ENCODE measurements around the gene IDS. TPM values are rescaled to one million over a fixed set of nuclear protein-coding genes. Genes with fewer than 3 reads are reported as not detected.

The IDS gene
- total RNA-seq, 2 donors from 2014 or later, result 91.1 to 93.1 TPM

GRCh38 chrX:149473092-149473491, 32.0 kb downstream of the IDS start:
- no peak for DNase-seq (ENCODE audit: low spot score)
- Histone ChIP-seq H3K9me3 (no peaks in the 10 kb centered on the region), H3K4me3 (no peak overlapping the region), H3K27ac (no peak overlapping the region), H3K27me3 (no peaks in the 10 kb centered on the region), H3K4me1 (no peaks in the 10 kb centered on the region), H3K36me3 (no peaks in the 10 kb centered on the region)
- TF ChIP-seq CTCF (IDR thresholded peaks at IDR 0.05), result no peak

GRCh38 chrX:149472625-149473024, 32.5 kb downstream of the IDS start:
- no peak for DNase-seq (ENCODE audit: low spot score)
- no peak for TF ChIP-seq CTCF (IDR thresholded peaks at IDR 0.05)
- Histone ChIP-seq H3K27ac (no peak overlapping the region), H3K36me3 (no peaks in the 10 kb centered on the region), H3K4me3 (no peak overlapping the region), H3K9me3 (no peaks in the 10 kb centered on the region), H3K4me1 (no peaks in the 10 kb centered on the region), H3K27me3 (no peaks in the 10 kb centered on the region)

- Histone ChIP-seq H3K27me3 (no peaks in the 10 kb centered on the region), H3K27ac (no peak overlapping the region), H3K4me3 (no peak overlapping the region), H3K9me3 (no peaks in the 10 kb centered on the region), H3K36me3 (no peaks in the 10 kb centered on the region), H3K4me1 (no peaks in the 10 kb centered on the region)
- TF ChIP-seq CTCF (IDR thresholded peaks at IDR 0.05), result no peak
- no peak for DNase-seq (ENCODE audit: low spot score)
Observed at GRCh38 chrX:149471397-149471796, 33.7 kb downstream of the IDS start.

- peak; percentile 80 for DNase-seq (ENCODE audit: low spot score)
- TF ChIP-seq CTCF (IDR thresholded peaks at IDR 0.05), result peak; percentile 74 to 91
- H3K27me3 ChIP-seq, result no peaks in the 10 kb centered on the region
- H3K4me1 ChIP-seq, result no peaks in the 10 kb centered on the region
- H3K27ac ChIP-seq, result no peak overlapping the region
- no peak overlapping the region for H3K4me3 ChIP-seq
- no peaks in the 10 kb centered on the region for H3K36me3 ChIP-seq
- no peaks in the 10 kb centered on the region for H3K9me3 ChIP-seq
Observed at GRCh38 chrX:149470955-149471354, 34.2 kb downstream of the IDS start.

- H3K4me1 ChIP-seq, result no peaks in the 10 kb centered on the region
- no peaks in the 10 kb centered on the region for H3K27me3 ChIP-seq
- no peak for DNase-seq (ENCODE audit: low spot score)
- H3K9me3 ChIP-seq, result no peaks in the 10 kb centered on the region
- H3K36me3 ChIP-seq, result no peaks in the 10 kb centered on the region
- TF ChIP-seq CTCF (IDR thresholded peaks at IDR 0.05), result no peak
- no peak overlapping the region for H3K4me3 ChIP-seq
- no peak overlapping the region for H3K27ac ChIP-seq
Observed at GRCh38 chrX:149469406-149469805, 35.7 kb downstream of the IDS start.

GRCh38 chrX:149467920-149468319, 37.2 kb downstream of the IDS start:
- Histone ChIP-seq H3K27me3 (no peaks in the 10 kb centered on the region), H3K36me3 (no peaks in the 10 kb centered on the region), H3K27ac (no peak overlapping the region), H3K4me3 (no peak overlapping the region), H3K4me1 (no peaks in the 10 kb centered on the region), H3K9me3 (no peaks in the 10 kb centered on the region)
- TF ChIP-seq CTCF (IDR thresholded peaks at IDR 0.05), result no peak
- DNase-seq (ENCODE audit: low spot score), result no peak

Data from right atrium auricular region (tissue), 2 donors.